Measurements from ENCODE around the gene HS1BP3. TPM values are rescaled to one million over a fixed set of nuclear protein-coding genes. Genes with fewer than 3 reads are reported as not detected.

HS1BP3 gene
- total RNA-seq, 4 donors from 2014 or later, result 23.3 to 38.2 (median 34.2) TPM

- no peaks in the 10 kb centered on the region for H3K27me3 ChIP-seq
- DNase-seq (ENCODE audit: low spot score in 2 of 2), result no peak
- H3K9me3 ChIP-seq, result no peaks in the 10 kb centered on the region
- TF ChIP-seq POLR2A (IDR thresholded peaks at IDR 0.05) (no peak), POLR2AphosphoS5 (IDR thresholded peaks at IDR 0.05) (no peak), EP300 (IDR thresholded peaks at IDR 0.05) (no peak), CTCF (IDR thresholded peaks at IDR 0.05) (no peak)
- 82% methylated on average over 5 of the region's 5 CpGs for WGBS
- no peak overlapping the region for H3K27ac ChIP-seq
- H3K36me3 ChIP-seq, result no peaks in the 10 kb centered on the region
- H3K4me3 ChIP-seq, result no peak overlapping the region
- H3K4me1 ChIP-seq, result peaks cover 54% of the 10 kb centered on the region
Measured at GRCh38 chr2:20576598-20577115, 74.2 kb downstream of the HS1BP3 start.

DNA sequence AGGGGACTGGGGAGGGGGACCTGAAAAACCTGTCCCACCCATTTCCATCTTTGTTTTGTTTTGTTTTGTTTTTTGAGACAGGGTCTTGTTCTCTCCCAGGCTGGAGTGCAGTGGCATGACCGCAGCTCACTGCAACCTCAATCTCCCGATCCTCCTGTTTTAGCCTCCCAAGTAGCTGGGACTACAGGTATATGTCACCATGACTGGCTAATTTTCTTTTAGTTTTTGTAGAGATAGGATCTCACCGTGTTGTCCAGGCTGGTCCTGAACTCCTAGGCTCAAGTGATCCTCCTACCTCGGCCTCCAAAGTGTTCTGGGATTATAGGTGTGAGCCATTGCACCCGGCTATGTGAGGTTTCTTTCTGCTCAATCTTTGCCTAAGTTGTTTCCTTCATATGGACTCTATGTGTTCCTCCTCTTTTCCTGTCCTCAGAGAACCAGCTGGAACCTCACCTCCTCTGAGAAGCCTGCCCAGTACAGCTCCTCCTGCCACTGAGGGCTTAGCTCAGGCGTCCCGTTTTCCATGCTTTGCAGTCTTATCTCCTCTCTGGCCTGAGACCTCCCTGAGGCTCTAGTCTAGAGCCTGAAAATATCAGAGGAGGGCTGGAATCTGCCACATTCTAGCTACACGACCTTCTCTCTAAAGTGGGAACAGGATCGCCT lies 74.8 kb downstream of the HS1BP3 start:
- Histone ChIP-seq H3K4me3 (no peak overlapping the region), H3K36me3 (no peaks in the 10 kb centered on the region), H3K27me3 (no peaks in the 10 kb centered on the region), H3K27ac (no peak overlapping the region), H3K9me3 (no peaks in the 10 kb centered on the region), H3K4me1 (peaks cover 54% of the 10 kb centered on the region)
- TF ChIP-seq CTCF (IDR thresholded peaks at IDR 0.05) (no peak), EP300 (IDR thresholded peaks at IDR 0.05) (no peak), POLR2AphosphoS5 (IDR thresholded peaks at IDR 0.05) (no peak), POLR2A (IDR thresholded peaks at IDR 0.05) (no peak)
- WGBS, result 94% methylated on average over 9 of the region's 9 CpGs
- no peak for DNase-seq (ENCODE audit: low spot score in 2 of 2)

DNA sequence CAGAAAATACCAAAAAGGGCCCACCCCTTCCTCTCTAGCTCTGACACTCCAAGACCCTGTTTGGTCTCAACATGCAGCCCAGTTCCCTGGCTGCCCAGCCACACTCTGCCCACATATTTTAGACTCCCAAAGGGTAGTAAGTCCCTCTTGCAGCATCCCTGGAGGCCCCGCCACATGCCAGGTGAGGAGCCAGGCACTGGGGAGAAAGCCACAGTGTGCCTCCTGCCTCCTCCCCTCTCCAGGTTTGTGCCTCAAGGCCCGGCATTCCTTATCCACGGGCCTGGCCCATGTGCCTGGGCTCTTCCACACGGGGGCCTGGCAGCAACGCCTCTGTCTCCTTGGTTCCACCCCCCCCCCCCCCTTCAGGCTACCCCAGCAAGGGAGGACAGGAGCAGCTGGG lies 75.5 kb downstream of the HS1BP3 start:
- H3K4me1 ChIP-seq, result peaks cover 59% of the 10 kb centered on the region
- H3K27me3 ChIP-seq, result no peaks in the 10 kb centered on the region
- no peaks in the 10 kb centered on the region for H3K9me3 ChIP-seq
- H3K36me3 ChIP-seq, result no peaks in the 10 kb centered on the region
- no peak overlapping the region for H3K27ac ChIP-seq
- TF ChIP-seq CTCF (IDR thresholded peaks at IDR 0.05) (no peak), POLR2A (IDR thresholded peaks at IDR 0.05) (no peak), EP300 (IDR thresholded peaks at IDR 0.05) (no peak), POLR2AphosphoS5 (IDR thresholded peaks at IDR 0.05) (no peak)
- DNase-seq (ENCODE audit: low spot score in 2 of 2), result no peak
- no peak overlapping the region for H3K4me3 ChIP-seq
- WGBS, result 63% methylated on average over 2 of the region's 5 CpGs

DNA sequence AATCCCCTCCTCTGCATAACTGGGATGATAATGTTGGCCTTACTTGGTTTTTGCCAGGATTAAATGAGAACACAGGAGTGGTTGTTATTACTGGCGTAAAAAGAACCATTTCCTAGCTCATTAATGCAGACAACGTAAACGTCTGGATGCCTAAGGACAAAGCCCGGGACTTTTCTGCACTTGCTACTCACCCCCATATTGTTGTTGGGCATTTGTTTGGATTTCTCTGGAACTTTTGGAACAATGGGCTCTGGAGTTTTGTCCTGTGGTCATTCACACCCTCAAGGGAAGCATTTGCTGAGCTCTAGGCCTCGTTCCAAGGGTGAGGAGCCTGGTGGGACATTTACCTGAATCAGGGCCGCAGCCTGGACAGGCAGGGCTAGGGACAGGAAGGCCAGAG lies 76.0 kb downstream of the HS1BP3 start:
- Histone ChIP-seq H3K9me3 (no peaks in the 10 kb centered on the region), H3K4me3 (no peak overlapping the region), H3K36me3 (no peaks in the 10 kb centered on the region), H3K27ac (no peak overlapping the region), H3K4me1 (peaks cover 58% of the 10 kb centered on the region), H3K27me3 (no peaks in the 10 kb centered on the region)
- WGBS, result 87% methylated on average over 6 of the region's 6 CpGs
- TF ChIP-seq EP300 (IDR thresholded peaks at IDR 0.05) (no peak), CTCF (IDR thresholded peaks at IDR 0.05) (no peak), POLR2A (IDR thresholded peaks at IDR 0.05) (no peak), POLR2AphosphoS5 (IDR thresholded peaks at IDR 0.05) (no peak)
- no peak for DNase-seq (ENCODE audit: low spot score in 2 of 2)

DNA sequence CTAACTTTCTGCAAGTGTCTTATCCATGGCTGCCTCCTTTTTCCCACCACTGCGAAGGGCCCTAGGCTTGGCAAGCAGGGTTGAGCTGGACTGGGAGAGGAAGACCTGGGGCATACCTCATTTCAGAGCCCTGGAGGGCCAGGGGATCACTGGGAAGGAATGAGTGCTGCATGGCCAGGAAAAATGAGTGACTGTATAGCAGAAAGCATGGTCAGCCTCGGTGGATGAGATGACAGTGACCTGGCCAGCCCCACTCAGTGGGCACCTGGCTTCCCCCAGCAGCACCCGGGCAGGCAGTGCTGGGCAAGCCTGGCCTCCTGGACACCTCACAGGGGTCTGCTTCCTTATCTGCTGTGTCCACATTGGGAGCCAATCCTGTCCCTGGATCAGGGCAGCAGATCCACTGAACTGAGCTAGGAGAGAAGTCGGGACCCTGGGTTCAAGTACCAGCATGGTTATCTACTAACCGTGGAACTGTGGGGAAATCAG lies 76.4 kb downstream of the HS1BP3 start:
- peaks cover 58% of the 10 kb centered on the region for H3K4me1 ChIP-seq
- no peaks in the 10 kb centered on the region for H3K9me3 ChIP-seq
- H3K4me3 ChIP-seq, result no peak overlapping the region
- H3K27ac ChIP-seq, result peak overlapping the region; percentile 38
- no peaks in the 10 kb centered on the region for H3K27me3 ChIP-seq
- WGBS, result 91% methylated on average over 5 of the region's 5 CpGs
- no peak for DNase-seq (ENCODE audit: low spot score in 2 of 2)
- TF ChIP-seq EP300 (IDR thresholded peaks at IDR 0.05), result no peak
- TF ChIP-seq CTCF (IDR thresholded peaks at IDR 0.05), result no peak
- TF ChIP-seq POLR2AphosphoS5 (IDR thresholded peaks at IDR 0.05), result no peak
- no peak for TF ChIP-seq POLR2A (IDR thresholded peaks at IDR 0.05)
- H3K36me3 ChIP-seq, result no peaks in the 10 kb centered on the region
